Astrocyte (in vitro differentiated cells and primary cell): ENCODE data around the gene GLIPR2.

Experiments
- EZH2 ChIP-seq: IDR thresholded peaks from 2 replicates; pipeline ENCODE4 v1.6.1; 2012; ENCODE audit warnings: mild to moderate bottlenecking, low read length, inconsistent platforms; ENCODE audit not compliant: insufficient read depth
- TF ChIP-seq, protein P1 (sequence below): IDR thresholded peaks from 2 replicates; pipeline ENCODE4 v1.5.1; 2011; ENCODE audit warnings: low read depth, mild to moderate bottlenecking, inconsistent platforms, low read length, moderate library complexity; ENCODE audit not compliant: insufficient read depth

DNA sequence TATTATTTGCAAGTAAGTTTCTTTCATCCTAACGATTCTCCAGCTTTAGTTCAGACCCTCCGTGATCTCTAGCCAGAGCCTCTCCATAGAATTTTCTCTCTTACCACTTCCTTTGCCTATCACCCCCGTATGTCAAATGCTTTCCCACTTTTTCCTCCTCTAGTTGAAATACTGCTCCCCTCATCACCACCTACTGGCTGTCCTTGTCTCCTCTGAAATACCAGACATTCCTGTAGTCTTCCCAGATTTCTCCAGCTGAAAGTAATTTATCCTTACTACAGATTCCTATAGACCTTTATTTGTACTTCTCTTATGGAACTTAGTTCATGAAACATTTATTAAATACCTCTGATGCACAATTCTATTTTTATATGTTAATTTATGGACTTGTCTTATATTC, 36.0 kb upstream of the GLIPR2 start:
- TF ChIP-seq, protein P1, sequence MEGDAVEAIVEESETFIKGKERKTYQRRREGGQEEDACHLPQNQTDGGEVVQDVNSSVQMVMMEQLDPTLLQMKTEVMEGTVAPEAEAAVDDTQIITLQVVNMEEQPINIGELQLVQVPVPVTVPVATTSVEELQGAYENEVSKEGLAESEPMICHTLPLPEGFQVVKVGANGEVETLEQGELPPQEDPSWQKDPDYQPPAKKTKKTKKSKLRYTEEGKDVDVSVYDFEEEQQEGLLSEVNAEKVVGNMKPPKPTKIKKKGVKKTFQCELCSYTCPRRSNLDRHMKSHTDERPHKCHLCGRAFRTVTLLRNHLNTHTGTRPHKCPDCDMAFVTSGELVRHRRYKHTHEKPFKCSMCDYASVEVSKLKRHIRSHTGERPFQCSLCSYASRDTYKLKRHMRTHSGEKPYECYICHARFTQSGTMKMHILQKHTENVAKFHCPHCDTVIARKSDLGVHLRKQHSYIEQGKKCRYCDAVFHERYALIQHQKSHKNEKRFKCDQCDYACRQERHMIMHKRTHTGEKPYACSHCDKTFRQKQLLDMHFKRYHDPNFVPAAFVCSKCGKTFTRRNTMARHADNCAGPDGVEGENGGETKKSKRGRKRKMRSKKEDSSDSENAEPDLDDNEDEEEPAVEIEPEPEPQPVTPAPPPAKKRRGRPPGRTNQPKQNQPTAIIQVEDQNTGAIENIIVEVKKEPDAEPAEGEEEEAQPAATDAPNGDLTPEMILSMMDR, result peak; percentile 25
- TF ChIP-seq EZH2, result no peak
